ENCODE data around the gene PDLIM3.

- TF ChIP-seq EZH2 (IDR thresholded peaks at IDR 0.05) = no peak
- no peak for TF ChIP-seq CTCF (IDR thresholded peaks at IDR 0.05)
- TF ChIP-seq EZH2phosphoT487 (IDR thresholded peaks at IDR 0.05) = no peak
These were observed 504 bp upstream of the PDLIM3 start for GRCh38 chr4:185535612-185536410.
